ENCODE results near the gene NR4A3. TPM values are rescaled to one million over a fixed set of nuclear protein-coding genes. Genes with fewer than 3 reads are reported as not detected.

NR4A3 gene
- total and polyA plus RNA-seq, 9 of the 15 experiments (the other 6 are each of a cell fraction or from before 2014, with no cell fraction given): 0.04 to 0.07 TPM; not detected in 7

DNA sequence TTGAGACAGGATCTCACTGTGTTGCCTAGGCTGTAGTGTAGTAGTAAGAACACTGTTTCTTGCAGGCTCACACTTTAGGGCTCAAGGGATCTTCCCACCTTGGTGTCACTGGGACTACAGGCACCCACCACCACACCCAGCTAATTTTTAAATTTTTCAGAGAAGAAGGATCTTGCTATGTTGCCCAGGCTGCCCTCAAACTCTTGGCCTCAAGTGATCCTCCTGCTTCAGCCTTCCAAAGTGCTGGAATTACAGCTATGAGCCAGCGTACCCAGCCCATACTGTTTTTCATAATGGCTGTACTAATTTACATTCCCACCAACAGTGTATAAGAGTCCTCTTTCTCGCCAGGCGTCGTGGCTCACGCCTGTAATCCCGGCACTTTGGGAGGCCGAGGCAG is 89.9 kb downstream of the NR4A3 start:
- H3K9me1 ChIP-seq (ENCODE audit: control insufficient read depth, insufficient read depth, low read length): no peaks in the 10 kb centered on the region
- peaks cover 0 to 5% of the 10 kb centered on the region in 2 experiments; a peak in 1 of 5 replicates for H3K4me1 ChIP-seq (replicated peaks in 1 of 2; ENCODE audit: control insufficient read depth in 2 of 2, insufficient read depth in 2 of 2, low read length in 2 of 2)
- CTCF ChIA-PET (ENCODE audit: low intra/inter-chr PET ratio): no interaction called here
- H3K36me3 ChIP-seq (ENCODE audit: control insufficient read depth, insufficient read depth, low read length): peaks cover 16% of the 10 kb centered on the region; the same call in 1 of the 3 replicates
- TF ChIP-seq ZNF121 (CRISPR knock-in tag; conservative IDR thresholded peaks at IDR 0.05): peak; percentile 68
- TF ChIP-seq DPF2 (IDR thresholded peaks at IDR 0.05): no peak
- no peaks in the 10 kb centered on the region for H3K27me3 ChIP-seq (ENCODE audit: control insufficient read depth in 2 of 2, insufficient read depth in 2 of 2, low read length in 2 of 2)
- H4K20me1 ChIP-seq (replicated peaks; ENCODE audit: control insufficient read depth, insufficient read depth, low read length): no peaks in the 10 kb centered on the region
- FAIRE-seq (no peak), ATAC-seq (no peak), DNase-seq (ENCODE audit: extremely low read depth in 1 of 4, low spot score in 3 of 4) (no peak)
- POLR2A ChIA-PET: interaction anchor here (0.7 kb wide), 1 partner anchor 14 kb away, joined by 3 read pairs; no protein-coding TSS in a partner anchor
- 96% methylated on average over 7 of the region's 7 CpGs for WGBS (ENCODE audit: insufficient coverage, low coverage, missing lambda C conversion rate)
- H3K4me3 ChIP-seq: no peak overlapping the region
- no peak overlapping the region for H3K9ac ChIP-seq (ENCODE audit: insufficient read depth in 1 of 2, low read depth in 2 of 2, low read length in 2 of 2)
- BruUV-seq (replicated peaks): no TSS peak
- no peak overlapping the region for H3K27ac ChIP-seq (ENCODE audit: extremely low read depth, low read depth, low read length)
- no peaks in the 10 kb centered on the region for H3K9me3 ChIP-seq (replicated peaks; ENCODE audit: control insufficient read depth, insufficient read depth, low read depth, low read length)
- in situ Hi-C loops (cut with MboI) (no loop called here), intact Hi-C loops (cut with micrococcal nuclease) (no loop called here)
- no peak overlapping the region for H3K4me2 ChIP-seq (ENCODE audit: insufficient read depth, low read length)
- H3K79me2 ChIP-seq (ENCODE audit: control insufficient read depth, insufficient read depth, low read length): peaks cover 28% of the 10 kb centered on the region; the same call in 2 of the 3 replicates
- H2AFZ ChIP-seq (ENCODE audit: low read depth, low read length): no peak overlapping the region

Other genes with a start within 250 kb of the NR4A3 start
- 14.7 and 16.9 TPM in 2 replicates for gene STX17, start 84.8 kb downstream of the NR4A3 start, total RNA-seq (2014; rRNA removed)
- 25.1 and 29.3 TPM in 2 replicates for gene STX17, start 84.8 kb downstream of the NR4A3 start, total RNA-seq (2014; rRNA removed; fragmentation: Illumina TruSeq; extraction: Trizol)
- gene STX17, start 84.8 kb downstream of the NR4A3 start, total RNA-seq (2015; rRNA removed; fragmentation: Illumina TruSeq; extraction: Trizol): 20.1 and 21.7 TPM in 2 replicates
- 21.8 and 23.7 TPM in 2 replicates for gene STX17, start 84.8 kb downstream of the NR4A3 start, total RNA-seq (2021)
- 14.3 and 19.0 TPM in 2 replicates for gene STX17, start 84.8 kb downstream of the NR4A3 start, polyA plus RNA-seq (2011; rRNA removed)
- gene STX17, start 84.8 kb downstream of the NR4A3 start, polyA plus RNA-seq (2014; fragmentation: Illumina TruSeq; extraction: Trizol): 17.7 and 21.0 TPM in 2 replicates
- gene STX17, start 84.8 kb downstream of the NR4A3 start, polyA plus RNA-seq (2014; fragmentation: Nextera tagmentation; extraction: Ambion mirVana): 10 to 100 TPM; 14.9 to 17.1 TPM
- gene STX17, start 84.8 kb downstream of the NR4A3 start, polyA plus RNA-seq (2014; rRNA removed): 14.4 and 14.7 TPM in 2 replicates